GM23338 (cell line): ENCODE data around the gene OPRD1.

Experiments used
- CTCF ChIP-seq, 2 experiments: fragments of 200-600 bp in 1 of 2; sonication (generic) in 1 of 2; conservative IDR thresholded peaks; 2 replicates each; pipeline versions ENCODE4 v1.5.1 to v1.6.1; 2016 to 2017; ENCODE audit warnings: antibody characterized with exemption in 2 of 2, low read depth in 2 of 2, mild to moderate bottlenecking in 2 of 2, moderate library complexity in 1 of 2
- EZH2 ChIP-seq: fragments of 200-600 bp; sonication (generic); IDR thresholded peaks from one replicate; pipeline ENCODE4 v1.8.0; 2017; ENCODE audit warnings: antibody characterized with exemption, mild to moderate bottlenecking, low read depth; ENCODE audit not compliant: unreplicated experiment
- EZH2phosphoT487 ChIP-seq: fragments of 200-600 bp; sonication (generic); IDR thresholded peaks from one replicate; pipeline ENCODE4 v1.8.1; 2018; ENCODE audit warnings: antibody characterized with exemption; ENCODE audit not compliant: unreplicated experiment
- NANOG ChIP-seq: IDR thresholded peaks from 2 replicates; pipeline ENCODE4 v1.6.1; 2016; ENCODE audit warnings: antibody characterized with exemption, borderline replicate concordance
- POLR2AphosphoS5 ChIP-seq: IDR thresholded peaks from 2 replicates; pipeline ENCODE4 v1.6.1; 2016; ENCODE audit warnings: antibody characterized with exemption, low read depth
- ZNF331 ChIP-seq: fragments of 250-450 bp; sonication (Bioruptor Pico); IDR thresholded peaks from 2 replicates; pipeline ENCODE4 v1.5.0; 2020; ENCODE audit warnings: low read depth, mild to moderate bottlenecking, moderate library complexity

DNA sequence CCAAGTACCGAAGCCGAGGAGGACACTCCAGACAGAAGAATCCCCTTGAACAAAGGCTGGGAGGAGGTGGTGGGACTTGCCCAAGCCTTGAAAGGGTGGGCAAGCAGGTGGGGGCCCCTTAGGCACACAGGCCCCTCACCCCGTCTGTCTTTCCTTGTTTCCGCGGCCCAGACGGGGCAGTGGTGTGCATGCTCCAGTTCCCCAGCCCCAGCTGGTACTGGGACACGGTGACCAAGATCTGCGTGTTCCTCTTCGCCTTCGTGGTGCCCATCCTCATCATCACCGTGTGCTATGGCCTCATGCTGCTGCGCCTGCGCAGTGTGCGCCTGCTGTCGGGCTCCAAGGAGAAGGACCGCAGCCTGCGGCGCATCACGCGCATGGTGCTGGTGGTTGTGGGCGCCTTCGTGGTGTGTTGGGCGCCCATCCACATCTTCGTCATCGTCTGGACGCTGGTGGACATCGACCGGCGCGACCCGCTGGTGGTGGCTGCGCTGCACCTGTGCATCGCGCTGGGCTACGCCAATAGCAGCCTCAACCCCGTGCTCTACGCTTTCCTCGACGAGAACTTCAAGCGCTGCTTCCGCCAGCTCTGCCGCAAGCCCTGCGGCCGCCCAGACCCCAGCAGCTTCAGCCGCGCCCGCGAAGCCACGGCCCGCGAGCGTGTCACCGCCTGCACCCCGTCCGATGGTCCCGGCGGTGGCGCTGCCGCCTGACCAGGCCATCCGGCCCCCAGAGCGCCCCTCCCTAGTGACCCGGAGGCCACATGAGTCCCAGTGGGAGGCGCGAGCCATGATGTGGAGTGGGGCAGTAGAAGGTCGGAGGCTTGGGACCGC lies 50.8 kb downstream of the OPRD1 start:
- no peak for TF ChIP-seq CTCF (conservative IDR thresholded peaks at IDR 0.05; ENCODE audit: low read depth in 2 of 2)
- no peak for TF ChIP-seq POLR2AphosphoS5
- no peak for TF ChIP-seq EZH2phosphoT487
- TF ChIP-seq EZH2, result no peak
- TF ChIP-seq ZNF331, result no peak
- no peak for TF ChIP-seq NANOG
